A673 (cell line): ENCODE results near the gene SEC23B.

Source experiments
- EZH2 ChIP-seq: fragments of 200-600 bp; sonication (generic); IDR thresholded peaks from 2 replicates; pipeline ENCODE4 v1.6.1; 2017; ENCODE audit warnings: borderline replicate concordance, low read depth, mild to moderate bottlenecking, mixed read lengths, antibody characterized with exemption, low read length; ENCODE audit not compliant: poor library complexity, severe bottlenecking
- TF ChIP-seq, protein P1 (sequence below): fragments of 300-800, 200-600 bp; sonication (generic); conservative IDR thresholded peaks from 2 replicates; pipeline ENCODE4 v1.5.1; 2017; ENCODE audit warnings: low read depth, mild to moderate bottlenecking, antibody characterized with exemption, low read length, moderate library complexity, mixed read lengths

DNA sequence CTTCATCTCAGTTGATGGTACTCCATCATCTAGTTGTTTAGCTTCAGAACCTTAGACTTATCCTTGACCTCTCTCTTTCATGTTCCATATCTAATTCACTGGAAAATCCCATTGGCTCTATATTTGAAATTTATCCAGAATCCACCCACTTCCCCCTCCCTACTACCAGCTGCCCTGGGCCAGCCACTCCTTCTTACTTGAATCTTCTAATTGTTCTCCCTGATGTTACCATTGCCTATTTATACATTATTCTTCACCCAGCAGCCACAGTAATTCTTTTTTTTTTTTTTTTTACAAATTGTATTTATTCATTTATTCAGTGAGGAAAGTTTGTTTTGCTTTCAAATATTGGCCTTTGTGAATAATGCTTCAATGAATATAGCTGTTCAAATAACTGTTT lies 8.2 kb downstream of the SEC23B start:
- TF ChIP-seq, protein P1, sequence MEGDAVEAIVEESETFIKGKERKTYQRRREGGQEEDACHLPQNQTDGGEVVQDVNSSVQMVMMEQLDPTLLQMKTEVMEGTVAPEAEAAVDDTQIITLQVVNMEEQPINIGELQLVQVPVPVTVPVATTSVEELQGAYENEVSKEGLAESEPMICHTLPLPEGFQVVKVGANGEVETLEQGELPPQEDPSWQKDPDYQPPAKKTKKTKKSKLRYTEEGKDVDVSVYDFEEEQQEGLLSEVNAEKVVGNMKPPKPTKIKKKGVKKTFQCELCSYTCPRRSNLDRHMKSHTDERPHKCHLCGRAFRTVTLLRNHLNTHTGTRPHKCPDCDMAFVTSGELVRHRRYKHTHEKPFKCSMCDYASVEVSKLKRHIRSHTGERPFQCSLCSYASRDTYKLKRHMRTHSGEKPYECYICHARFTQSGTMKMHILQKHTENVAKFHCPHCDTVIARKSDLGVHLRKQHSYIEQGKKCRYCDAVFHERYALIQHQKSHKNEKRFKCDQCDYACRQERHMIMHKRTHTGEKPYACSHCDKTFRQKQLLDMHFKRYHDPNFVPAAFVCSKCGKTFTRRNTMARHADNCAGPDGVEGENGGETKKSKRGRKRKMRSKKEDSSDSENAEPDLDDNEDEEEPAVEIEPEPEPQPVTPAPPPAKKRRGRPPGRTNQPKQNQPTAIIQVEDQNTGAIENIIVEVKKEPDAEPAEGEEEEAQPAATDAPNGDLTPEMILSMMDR = no peak
- no peak for TF ChIP-seq EZH2
